ENCODE results near the gene SIRT5.

GRCh38 chr6:13611715-13612114 is 37.3 kb downstream of the SIRT5 start:
- TF ChIP-seq SUZ12 (IDR thresholded peaks at IDR 0.05; ENCODE audit: extremely low read depth, insufficient read depth, insufficient read length): no peak
- no peak for TF ChIP-seq YY1 (IDR thresholded peaks at IDR 0.05; ENCODE audit: insufficient read depth, insufficient read length)
